A549 (cell line): ENCODE measurements around the gene POLQ. TPM values are rescaled to one million over a fixed set of nuclear protein-coding genes. Genes with fewer than 3 reads are reported as not detected.

ENCODE experiments used
- ATAC-seq, 2 experiments: fragments of 200-7000 bp in 1 of 2; fragments of >200 bp in 1 of 2; cut with Nextera tagmentation in 1 of 2; cut with Tn5 transposase in 1 of 2; 3 replicates each; pipeline versions ENCODE4 v1.8.0 to v1.9.1; 2018 to 2020; ENCODE audit warnings: mild to moderate bottlenecking in 1 of 2, moderate library complexity in 1 of 2
- CTCF ChIA-PET: fragments of 300-600 bp; sonication (Branson Sonifier 250); formaldehyde crosslinking; extraction: SDS; loops from one replicate; lab custom pipeline; 2021; ENCODE audit warnings: antibody characterized with exemption, inconsistent platforms; lab: Yijun Ruan, JAX
- POLR2A ChIA-PET: fragments of 350-600 bp; formaldehyde crosslinking; extraction: SDS; loops from one replicate; lab custom pipeline; 2021; ENCODE audit warnings: antibody characterized with exemption, inconsistent platforms; lab: Yijun Ruan, JAX
- DNase-seq, 2 experiments: peaks; one replicate each; pipeline versions ENCODE4 v3.0.0 to v3.0.0-alpha.2; 2011 to 2016; ENCODE audit warnings: low read depth in 1 of 2, low spot score in 1 of 2
- FAIRE-seq: peaks from 2 replicates; lab custom pipeline; 2011; peaks lifted over from hg19 to GRCh38; lab: Jason Lieb, UNC
- H3K27ac ChIP-seq, 2 experiments: fragments of >200 bp; sonication (Bioruptor Twin); formaldehyde crosslinking; 3 replicates each; pipeline ENCODE4 v1.5.1; 2016 to 2017
- H3K4me1 ChIP-seq: fragments of >200 bp; sonication (Bioruptor Twin); formaldehyde crosslinking; 3 replicates; pipeline ENCODE4 v1.6.1; 2016
- H3K4me2 ChIP-seq: fragments of >200 bp; sonication (Bioruptor Twin); formaldehyde crosslinking; 3 replicates; pipeline ENCODE4 v1.6.1; 2016
- H3K4me3 ChIP-seq: fragments of >200 bp; sonication (Bioruptor Twin); formaldehyde crosslinking; 3 replicates; pipeline ENCODE4 v1.5.1; 2016
- H3K9me3 ChIP-seq: fragments of >200 bp; sonication (Bioruptor Twin); formaldehyde crosslinking; 3 replicates; pipeline ENCODE4 v1.6.1; 2016
- BHLHE40 ChIP-seq: IDR thresholded peaks from 2 replicates; pipeline ENCODE4 v1.6.1; 2012; ENCODE audit warnings: low read depth, low read length, inconsistent platforms
- CBX2 ChIP-seq: fragments of 200-600 bp; sonication (generic); IDR thresholded peaks from 2 replicates; pipeline ENCODE4 v1.6.1; 2016; ENCODE audit warnings: low read depth, mild to moderate bottlenecking, borderline replicate concordance
- CHD4 ChIP-seq: fragments of 200-600 bp; sonication (generic); IDR thresholded peaks from 2 replicates; pipeline ENCODE4 v1.6.1; 2016; ENCODE audit warnings: antibody characterized with exemption, mild to moderate bottlenecking, borderline replicate concordance
- EHF ChIP-seq: fragments of 250-450 bp; sonication (Bioruptor Pico); IDR thresholded peaks from 2 replicates; pipeline ENCODE4 v1.5.0; 2020; ENCODE audit warnings: mild to moderate bottlenecking
- EP300 ChIP-seq, 2 experiments: fragments of >200 bp; sonication (Bioruptor Twin); formaldehyde crosslinking; IDR thresholded peaks; 2 replicates in 1 of 2; 3 replicates in 1 of 2; pipeline ENCODE4 v1.6.1; 2016 to 2017
- ESRRA ChIP-seq: fragments of 150-350 bp; IDR thresholded peaks from 2 replicates; pipeline ENCODE4 v1.6.1; 2014; ENCODE audit warnings: mild to moderate bottlenecking, low read length, borderline replicate concordance
- FOXS1 ChIP-seq: fragments of 250-450 bp; sonication (Bioruptor Pico); IDR thresholded peaks from 2 replicates; pipeline ENCODE4 v1.5.0; 2020; ENCODE audit warnings: mild to moderate bottlenecking, moderate library complexity
- MAFK ChIP-seq: fragments of 450-650 bp; IDR thresholded peaks from 2 replicates; pipeline ENCODE4 v1.6.1; 2014; ENCODE audit not compliant: partially characterized antibody
- NPAS2 ChIP-seq: fragments of 250-450 bp; sonication (Bioruptor Pico); IDR thresholded peaks from 2 replicates; pipeline ENCODE4 v1.8.0; 2022; ENCODE audit warnings: mild to moderate bottlenecking, moderate library complexity, borderline replicate concordance
- PBX3 ChIP-seq: IDR thresholded peaks from 2 replicates; pipeline ENCODE4 v1.6.1; 2012
- PHF8 ChIP-seq: fragments of 200-600 bp; sonication (generic); IDR thresholded peaks from 2 replicates; pipeline ENCODE4 v1.6.1; 2016; ENCODE audit warnings: low read depth, mild to moderate bottlenecking, antibody characterized with exemption, moderate library complexity, borderline replicate concordance
- RARB ChIP-seq: fragments of 250-450 bp; sonication (Bioruptor Pico); IDR thresholded peaks from 2 replicates; pipeline ENCODE4 v1.8.0; 2021; ENCODE audit warnings: mild to moderate bottlenecking, moderate library complexity
- RFX5 ChIP-seq: fragments of 450-650 bp; IDR thresholded peaks from 2 replicates; pipeline ENCODE4 v1.7.1; 2014; ENCODE audit warnings: antibody characterized with exemption, mild to moderate bottlenecking, moderate library complexity
- TFCP2L1 ChIP-seq: fragments of 250-450 bp; sonication (Bioruptor Pico); IDR thresholded peaks from 2 replicates; pipeline ENCODE4 v1.5.0; 2021; ENCODE audit warnings: mild to moderate bottlenecking
- TP53 ChIP-seq: fragments of 250-450 bp; sonication (Bioruptor Pico); IDR thresholded peaks from 2 replicates; pipeline ENCODE4 v1.5.0; 2021; ENCODE audit warnings: mild to moderate bottlenecking, moderate library complexity
- ZNF302 ChIP-seq: fragments of 250-450 bp; sonication (Bioruptor Pico); IDR thresholded peaks from 2 replicates; pipeline ENCODE4 v1.9.0; 2021; ENCODE audit warnings: inconsistent platforms, mild to moderate bottlenecking, moderate library complexity
- ZSCAN20 ChIP-seq: fragments of 250-450 bp; sonication (Bioruptor Pico); IDR thresholded peaks from 2 replicates; pipeline ENCODE4 v1.8.0; 2022; ENCODE audit warnings: mild to moderate bottlenecking, moderate library complexity
- WGBS: methylation state at CpG from one replicate; pipeline ENCODE4 v1.1.6; 2017; ENCODE audit errors: missing lambda C conversion rate; 5-methylcytosine and 5-hydroxymethylcytosine counted together
- polyA plus RNA-seq, 4 experiments: library from polyadenylated mRNA; depleted of rRNA in 3 of 4; stranded (reverse); fragments of >200 nt; fragmentation: RNase III in 1 of 4; extraction: RNeasy Plus Mini Kit Qiagen cat#74134 plus additional on column Dnase treatment in 1 of 4; gene quantifications; 2 replicates in 3 of 4; 3 replicates in 1 of 4; pipeline ENCODE4 v1.2.3, GENCODE V29; 2011 to 2017
- TF ChIP-seq, protein P1 (sequence below): fragments of 200-600 bp; sonication (generic); IDR thresholded peaks from 2 replicates; pipeline ENCODE4 v1.6.1; 2016; ENCODE audit warnings: antibody characterized with exemption, mild to moderate bottlenecking, moderate library complexity
- TF ChIP-seq, protein P2 (sequence below): IDR thresholded peaks from 2 replicates; pipeline ENCODE4 v1.6.1; 2012; ENCODE audit warnings: low read depth, borderline replicate concordance
- TF ChIP-seq, protein P3 (sequence below): fragments of 250-450 bp; sonication (Bioruptor Pico); IDR thresholded peaks from 2 replicates; pipeline ENCODE4 v1.5.0; 2021; ENCODE audit warnings: mild to moderate bottlenecking, moderate library complexity, borderline replicate concordance

The POLQ gene
- polyA plus RNA-seq, 2 of the 4 experiments (the other 2 are of a cell fraction), result 9.9 to 12.4 TPM

DNA sequence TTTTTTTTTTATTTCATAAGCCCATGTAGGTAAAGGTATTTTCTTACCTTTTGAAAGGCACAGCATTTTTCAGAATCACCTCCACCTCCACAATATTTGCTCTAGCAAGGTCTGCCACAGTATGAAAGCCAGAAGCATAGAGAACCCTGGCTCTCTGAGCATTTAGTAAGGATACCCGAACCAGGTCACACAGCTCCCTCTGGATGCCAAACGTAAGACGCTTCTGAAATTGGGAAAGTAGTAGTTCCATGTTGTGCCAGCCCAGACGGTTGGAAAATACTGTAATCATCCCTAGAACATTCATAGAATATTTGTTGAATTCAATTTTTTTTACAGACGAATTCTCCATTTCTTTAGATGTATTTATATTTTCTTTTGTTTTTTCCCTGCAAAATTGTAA, 52.4 kb downstream of the POLQ start:
- H3K4me2 ChIP-seq, result no peak overlapping the region
- H3K27ac ChIP-seq, result no peak overlapping the region
- FAIRE-seq (no peak), DNase-seq (no peak), ATAC-seq (0 out of 6 replicates have a peak, but pooled peaks of 1 of the 2 experiments have one; percentile 38)
- H3K4me3 ChIP-seq, result no peak overlapping the region
- H3K9me3 ChIP-seq, result no peaks in the 10 kb centered on the region
- ChIA-PET POLR2A (no interaction called here), CTCF (no interaction called here)
- H3K4me1 ChIP-seq, result no peaks in the 10 kb centered on the region
- WGBS, result 84% methylated on average over 5 of the region's 5 CpGs
- TF ChIP-seq PHF8 (no peak), BHLHE40 (no peak), MAFK (no peak), EHF (CRISPR knock-in tag) (no peak), EP300 (IDR thresholded peaks at IDR 0.05) (no peak), TP53 (no peak), CBX2 (no peak), ZSCAN20 (no peak), RFX5 (no peak), PBX3 (no peak)
- TF ChIP-seq, protein P1, sequence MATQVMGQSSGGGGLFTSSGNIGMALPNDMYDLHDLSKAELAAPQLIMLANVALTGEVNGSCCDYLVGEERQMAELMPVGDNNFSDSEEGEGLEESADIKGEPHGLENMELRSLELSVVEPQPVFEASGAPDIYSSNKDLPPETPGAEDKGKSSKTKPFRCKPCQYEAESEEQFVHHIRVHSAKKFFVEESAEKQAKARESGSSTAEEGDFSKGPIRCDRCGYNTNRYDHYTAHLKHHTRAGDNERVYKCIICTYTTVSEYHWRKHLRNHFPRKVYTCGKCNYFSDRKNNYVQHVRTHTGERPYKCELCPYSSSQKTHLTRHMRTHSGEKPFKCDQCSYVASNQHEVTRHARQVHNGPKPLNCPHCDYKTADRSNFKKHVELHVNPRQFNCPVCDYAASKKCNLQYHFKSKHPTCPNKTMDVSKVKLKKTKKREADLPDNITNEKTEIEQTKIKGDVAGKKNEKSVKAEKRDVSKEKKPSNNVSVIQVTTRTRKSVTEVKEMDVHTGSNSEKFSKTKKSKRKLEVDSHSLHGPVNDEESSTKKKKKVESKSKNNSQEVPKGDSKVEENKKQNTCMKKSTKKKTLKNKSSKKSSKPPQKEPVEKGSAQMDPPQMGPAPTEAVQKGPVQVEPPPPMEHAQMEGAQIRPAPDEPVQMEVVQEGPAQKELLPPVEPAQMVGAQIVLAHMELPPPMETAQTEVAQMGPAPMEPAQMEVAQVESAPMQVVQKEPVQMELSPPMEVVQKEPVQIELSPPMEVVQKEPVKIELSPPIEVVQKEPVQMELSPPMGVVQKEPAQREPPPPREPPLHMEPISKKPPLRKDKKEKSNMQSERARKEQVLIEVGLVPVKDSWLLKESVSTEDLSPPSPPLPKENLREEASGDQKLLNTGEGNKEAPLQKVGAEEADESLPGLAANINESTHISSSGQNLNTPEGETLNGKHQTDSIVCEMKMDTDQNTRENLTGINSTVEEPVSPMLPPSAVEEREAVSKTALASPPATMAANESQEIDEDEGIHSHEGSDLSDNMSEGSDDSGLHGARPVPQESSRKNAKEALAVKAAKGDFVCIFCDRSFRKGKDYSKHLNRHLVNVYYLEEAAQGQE, result no peak
- TF ChIP-seq, protein P2, sequence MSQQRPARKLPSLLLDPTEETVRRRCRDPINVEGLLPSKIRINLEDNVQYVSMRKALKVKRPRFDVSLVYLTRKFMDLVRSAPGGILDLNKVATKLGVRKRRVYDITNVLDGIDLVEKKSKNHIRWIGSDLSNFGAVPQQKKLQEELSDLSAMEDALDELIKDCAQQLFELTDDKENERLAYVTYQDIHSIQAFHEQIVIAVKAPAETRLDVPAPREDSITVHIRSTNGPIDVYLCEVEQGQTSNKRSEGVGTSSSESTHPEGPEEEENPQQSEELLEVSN, result no peak
- TF ChIP-seq, protein P3, sequence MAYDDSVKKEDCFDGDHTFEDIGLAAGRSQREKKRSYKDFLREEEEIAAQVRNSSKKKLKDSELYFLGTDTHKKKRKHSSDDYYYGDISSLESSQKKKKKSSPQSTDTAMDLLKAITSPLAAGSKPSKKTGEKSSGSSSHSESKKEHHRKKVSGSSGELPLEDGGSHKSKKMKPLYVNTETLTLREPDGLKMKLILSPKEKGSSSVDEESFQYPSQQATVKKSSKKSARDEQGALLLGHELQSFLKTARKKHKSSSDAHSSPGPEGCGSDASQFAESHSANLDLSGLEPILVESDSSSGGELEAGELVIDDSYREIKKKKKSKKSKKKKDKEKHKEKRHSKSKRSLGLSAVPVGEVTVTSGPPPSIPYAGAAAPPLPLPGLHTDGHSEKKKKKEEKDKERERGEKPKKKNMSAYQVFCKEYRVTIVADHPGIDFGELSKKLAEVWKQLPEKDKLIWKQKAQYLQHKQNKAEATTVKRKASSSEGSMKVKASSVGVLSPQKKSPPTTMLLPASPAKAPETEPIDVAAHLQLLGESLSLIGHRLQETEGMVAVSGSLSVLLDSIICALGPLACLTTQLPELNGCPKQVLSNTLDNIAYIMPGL (CRISPR knock-in tag), result no peak

- FAIRE-seq (no peak), ATAC-seq (no peak), DNase-seq (no peak)
- H3K9me3 ChIP-seq, result no peaks in the 10 kb centered on the region
- TF ChIP-seq CHD4 (no peak), NPAS2 (CRISPR knock-in tag) (no peak), TFCP2L1 (no peak), BHLHE40 (no peak), RARB (CRISPR knock-in tag) (no peak), FOXS1 (CRISPR knock-in tag) (no peak), ZNF302 (no peak), ZSCAN20 (no peak), ESRRA (no peak)
- TF ChIP-seq, protein P3 (CRISPR knock-in tag), result no peak
- ChIA-PET POLR2A (no interaction called here), CTCF (interaction anchor here (0.6 kb wide), 1 partner anchor 48 kb away, joined by 3 read pairs; no protein-coding TSS in a partner anchor)
- H3K4me3 ChIP-seq, result no peak overlapping the region
- H3K27ac ChIP-seq, result no peak overlapping the region
- H3K4me2 ChIP-seq, result no peak overlapping the region
- H3K4me1 ChIP-seq, result no peaks in the 10 kb centered on the region
- 92% methylated on average over 7 of the region's 7 CpGs for WGBS
These were observed 54.0 kb downstream of the POLQ start for GRCh38 chr3:121491683-121492320.
